Brain microvascular endothelial cell (primary cell): Measurements from ENCODE around the gene MORC1.

Source experiments
- DNase-seq: peaks from one replicate; pipeline ENCODE4 v3.0.0-alpha.2; 2020
- H3K27ac ChIP-seq: fragments of 250-450 bp; sonication (Bioruptor Pico); 2 replicates; pipeline ENCODE4 v1.5.1; 2020; ENCODE audit warnings: mild to moderate bottlenecking, moderate library complexity
- H3K27me3 ChIP-seq: fragments of 250-450 bp; sonication (Bioruptor Pico); replicated peaks from 2 replicates; pipeline ENCODE4 v1.5.1; 2020; ENCODE audit warnings: mild to moderate bottlenecking
- H3K36me3 ChIP-seq: fragments of 250-450 bp; sonication (Bioruptor Pico); replicated peaks from 2 replicates; pipeline ENCODE4 v1.5.1; 2020; ENCODE audit warnings: mild to moderate bottlenecking
- H3K4me3 ChIP-seq: 2 replicates; pipeline ENCODE4 v1.5.1; 2011; ENCODE audit warnings: low read depth, mild to moderate bottlenecking, control low read depth, low read length, moderate library complexity
- CTCF ChIP-seq: IDR thresholded peaks from 2 replicates; pipeline ENCODE4 v1.5.1; 2011; ENCODE audit warnings: low read depth, mild to moderate bottlenecking, moderate library complexity, low read length, control low read depth, inconsistent platforms; ENCODE audit errors: missing control alignments
- in situ Hi-C: cut with HindIII; loops from 2 replicates; pipeline ENCODE4 v1.10.0; 2017; ENCODE audit warnings: low sequenced_read_pairs, low pct_ligation_motif_present

The MORC1 gene

GRCh38 chr3:109073116-109073515, 44.8 kb downstream of the MORC1 start:
- DNase-seq: no peak
- H3K27ac ChIP-seq: no peak overlapping the region
- no peaks in the 10 kb centered on the region for H3K27me3 ChIP-seq
- no peak overlapping the region for H3K4me3 ChIP-seq
- TF ChIP-seq CTCF: no peak
- in situ Hi-C loops: no loop called here
- H3K36me3 ChIP-seq: no peaks in the 10 kb centered on the region

GRCh38 chr3:109072194-109072593, 45.7 kb downstream of the MORC1 start:
- in situ Hi-C loops: no loop called here
- no peak for DNase-seq

GRCh38 chr3:109071350-109072142, 46.4 kb downstream of the MORC1 start:
- no peaks in the 10 kb centered on the region for H3K27me3 ChIP-seq
- in situ Hi-C loops: no loop called here
- no peak overlapping the region for H3K27ac ChIP-seq
- no peak for TF ChIP-seq CTCF
- H3K4me3 ChIP-seq: no peak overlapping the region
- H3K36me3 ChIP-seq: no peaks in the 10 kb centered on the region
- DNase-seq: no peak

More at GRCh38 chr3:109072194-109072593, 45.7 kb downstream of the MORC1 start:
- Histone ChIP-seq H3K4me3 (no peak overlapping the region), H3K36me3 (no peaks in the 10 kb centered on the region), H3K27ac (no peak overlapping the region), H3K27me3 (no peaks in the 10 kb centered on the region)
- TF ChIP-seq CTCF: no peak

- no peaks in the 10 kb centered on the region for H3K36me3 ChIP-seq
These were observed 47.7 kb downstream of the MORC1 start for GRCh38 chr3:109070211-109070610.

GRCh38 chr3:109066864-109067263, 51.1 kb downstream of the MORC1 start:
- Histone ChIP-seq H3K27me3 (no peaks in the 10 kb centered on the region), H3K36me3 (no peaks in the 10 kb centered on the region), H3K4me3 (no peak overlapping the region), H3K27ac (no peak overlapping the region)
- no peak for DNase-seq
- in situ Hi-C loops: no loop called here
- TF ChIP-seq CTCF: no peak

More at GRCh38 chr3:109070211-109070610, 47.7 kb downstream of the MORC1 start:
- TF ChIP-seq CTCF: no peak
- H3K27ac ChIP-seq: no peak overlapping the region
- in situ Hi-C loops: no loop called here
- H3K4me3 ChIP-seq: no peak overlapping the region
- DNase-seq: no peak
- H3K27me3 ChIP-seq: no peaks in the 10 kb centered on the region

GRCh38 chr3:109059264-109059663, 58.7 kb downstream of the MORC1 start:
- H3K27ac ChIP-seq: no peak overlapping the region
- in situ Hi-C loops: no loop called here
- H3K27me3 ChIP-seq: no peaks in the 10 kb centered on the region
- no peaks in the 10 kb centered on the region for H3K36me3 ChIP-seq
- no peak overlapping the region for H3K4me3 ChIP-seq
- DNase-seq: no peak
- TF ChIP-seq CTCF: no peak
